Activated CD8-positive, alpha-beta memory T cell treated with anti-CD3 and anti-CD28 coated beads, Interleukin-2, amount 50 U/mL, for 4 hours (primary cell): ENCODE results near the gene DNAI1.

Experiments
- DNase-seq: peaks from one replicate; pipeline ENCODE4 v3.0.0-alpha.2; 2020

DNAI1 gene

GRCh38 chr9:34491596-34491995 lies 33.0 kb downstream of the DNAI1 start:
- DNase-seq: no peak

- no peak for DNase-seq
Measured at GRCh38 chr9:34492051-34492450, 33.4 kb downstream of the DNAI1 start.

GRCh38 chr9:34493972-34494535 lies 35.4 kb downstream of the DNAI1 start:
- no peak for DNase-seq

DNA sequence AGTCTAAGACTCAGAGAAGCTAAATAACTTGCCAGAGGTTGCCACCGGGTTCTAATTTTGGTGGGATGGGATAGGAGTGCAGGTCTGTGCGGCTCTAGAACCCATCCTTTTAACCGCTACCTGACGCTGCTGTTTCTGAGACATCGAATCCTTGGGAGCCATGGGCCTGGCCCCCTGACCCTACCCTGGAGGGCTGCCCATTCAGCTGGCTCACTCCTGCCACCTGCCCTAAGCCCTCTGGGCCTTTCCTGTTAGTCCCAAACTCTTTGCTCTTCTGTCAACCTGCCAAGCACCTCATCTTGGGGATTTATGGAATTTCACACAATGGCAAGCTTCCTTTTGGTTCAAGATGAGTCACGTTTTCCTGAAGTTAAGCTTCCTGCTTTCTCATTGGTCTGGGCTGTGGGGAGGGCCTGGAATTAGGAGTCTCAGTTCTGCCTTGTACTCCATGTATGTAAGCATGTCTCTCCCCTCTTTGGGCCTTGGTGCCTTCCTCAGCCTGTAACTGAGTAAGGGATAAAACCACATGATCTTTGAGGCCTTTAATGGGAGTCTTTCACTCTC lies 37.6 kb downstream of the DNAI1 start:
- no peak for DNase-seq

DNA sequence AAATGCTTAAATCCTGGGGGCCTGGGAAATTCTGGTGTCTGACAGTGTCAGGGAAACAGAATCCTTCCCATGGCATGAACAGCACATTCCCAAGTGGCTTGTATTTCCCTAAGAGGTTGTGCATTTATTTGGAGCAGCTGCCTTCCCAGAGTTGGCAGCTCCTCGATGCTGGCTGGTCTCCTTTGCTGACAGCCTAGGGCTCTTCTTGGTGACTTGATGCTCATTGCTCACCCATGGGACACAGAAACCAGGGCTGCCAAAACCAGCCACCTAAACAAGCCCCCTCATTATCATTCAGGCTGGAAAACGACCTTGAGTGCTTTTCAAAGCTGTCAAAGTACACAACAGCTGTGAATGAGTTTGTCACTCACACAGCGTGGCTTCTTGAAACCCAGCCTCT lies 39.9 kb downstream of the DNAI1 start:
- no peak for DNase-seq

DNA sequence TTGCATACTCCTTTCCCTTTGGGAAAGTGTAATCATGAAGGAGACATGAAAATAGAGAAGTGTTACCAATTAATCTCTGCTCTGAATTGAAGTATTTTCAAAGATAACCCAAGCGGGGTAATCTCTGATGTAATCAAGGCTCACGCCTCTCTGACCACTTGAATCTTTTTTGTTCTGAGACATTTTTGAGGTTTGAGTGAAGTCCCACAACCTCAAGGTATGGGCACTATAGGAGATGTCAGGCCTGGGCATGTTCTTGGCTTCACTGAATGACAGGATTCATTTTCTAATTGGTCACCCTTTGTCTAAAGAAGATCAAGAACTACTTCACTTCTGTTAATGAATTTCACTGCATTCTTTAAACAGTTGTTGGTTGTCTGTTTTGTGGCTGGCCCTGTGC lies 40.5 kb downstream of the DNAI1 start:
- no peak for DNase-seq

- peak; percentile 77 for DNase-seq
Measured at GRCh38 chr9:34500623-34501267, 42.1 kb downstream of the DNAI1 start.

DNA sequence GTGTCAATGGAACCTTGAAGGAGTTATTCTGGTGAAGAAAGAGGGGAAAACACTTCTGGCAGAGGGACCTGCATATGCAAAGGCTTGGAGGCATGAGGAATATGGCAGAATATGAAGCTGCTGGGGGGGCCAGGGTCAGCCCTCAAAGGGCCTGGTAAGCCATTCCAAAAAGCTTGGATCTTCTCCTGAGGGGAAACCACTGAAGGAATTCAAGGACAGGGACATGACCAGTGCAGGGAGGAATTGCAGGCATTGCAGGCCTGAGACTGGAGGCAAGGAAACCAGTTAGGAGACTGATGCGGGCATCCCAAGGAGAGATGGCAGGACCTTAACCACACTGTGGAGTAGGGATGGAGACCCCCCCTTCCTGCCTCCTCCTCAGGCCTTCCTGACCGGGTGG lies 42.8 kb downstream of the DNAI1 start:
- DNase-seq: no peak

DNA sequence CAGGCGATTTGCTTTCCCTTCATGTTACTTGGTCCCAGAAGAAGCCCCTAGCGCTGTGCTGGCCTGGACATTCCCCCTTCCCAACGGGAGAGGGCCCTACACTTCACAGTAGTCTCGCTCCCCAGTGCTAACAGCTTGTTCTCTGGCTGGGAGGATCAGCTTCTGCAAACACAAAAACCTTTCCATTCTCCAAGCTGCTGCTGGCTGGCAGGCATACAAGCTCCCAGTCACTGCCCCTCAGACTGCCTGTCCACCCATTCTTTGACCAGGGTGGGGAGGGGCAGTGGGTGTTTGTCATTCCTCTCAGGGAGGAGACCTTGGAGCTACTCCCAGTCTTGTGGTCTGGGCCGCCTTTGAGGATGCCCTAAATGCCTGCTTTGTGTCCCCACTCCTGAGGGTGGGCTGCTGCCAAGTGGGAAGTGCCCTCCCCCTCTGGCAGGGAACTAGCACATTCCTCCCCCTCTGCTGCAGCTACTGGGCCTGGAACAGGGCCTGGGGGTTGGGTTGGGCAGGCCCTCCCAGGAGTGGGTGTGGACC lies 43.4 kb downstream of the DNAI1 start:
- no peak for DNase-seq

- DNase-seq: no peak
Measured at GRCh38 chr9:34502471-34502870, 43.9 kb downstream of the DNAI1 start.

DNA sequence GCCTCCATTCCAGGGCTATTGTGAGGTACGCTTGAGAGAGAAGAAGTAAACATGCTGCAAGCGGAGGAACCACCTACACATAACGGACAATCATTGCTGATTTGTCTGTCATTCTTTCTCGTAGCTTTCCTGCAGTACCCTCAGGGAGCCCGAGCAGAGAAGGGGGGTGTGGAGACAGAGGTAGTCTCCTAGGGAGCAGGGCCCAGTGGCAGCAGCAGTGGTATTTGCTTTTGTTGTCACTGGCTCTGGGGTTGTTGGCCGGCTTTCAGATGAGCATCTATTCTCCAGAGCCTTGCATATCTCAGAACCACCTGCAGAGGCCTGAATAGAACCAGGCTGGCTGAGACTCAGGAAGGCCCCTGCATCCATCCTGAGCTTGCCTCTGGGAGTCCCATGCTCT lies 44.3 kb downstream of the DNAI1 start:
- no peak for DNase-seq

- no peak for DNase-seq
Measured at GRCh38 chr9:34503406-34503805, 44.8 kb downstream of the DNAI1 start.

DNA sequence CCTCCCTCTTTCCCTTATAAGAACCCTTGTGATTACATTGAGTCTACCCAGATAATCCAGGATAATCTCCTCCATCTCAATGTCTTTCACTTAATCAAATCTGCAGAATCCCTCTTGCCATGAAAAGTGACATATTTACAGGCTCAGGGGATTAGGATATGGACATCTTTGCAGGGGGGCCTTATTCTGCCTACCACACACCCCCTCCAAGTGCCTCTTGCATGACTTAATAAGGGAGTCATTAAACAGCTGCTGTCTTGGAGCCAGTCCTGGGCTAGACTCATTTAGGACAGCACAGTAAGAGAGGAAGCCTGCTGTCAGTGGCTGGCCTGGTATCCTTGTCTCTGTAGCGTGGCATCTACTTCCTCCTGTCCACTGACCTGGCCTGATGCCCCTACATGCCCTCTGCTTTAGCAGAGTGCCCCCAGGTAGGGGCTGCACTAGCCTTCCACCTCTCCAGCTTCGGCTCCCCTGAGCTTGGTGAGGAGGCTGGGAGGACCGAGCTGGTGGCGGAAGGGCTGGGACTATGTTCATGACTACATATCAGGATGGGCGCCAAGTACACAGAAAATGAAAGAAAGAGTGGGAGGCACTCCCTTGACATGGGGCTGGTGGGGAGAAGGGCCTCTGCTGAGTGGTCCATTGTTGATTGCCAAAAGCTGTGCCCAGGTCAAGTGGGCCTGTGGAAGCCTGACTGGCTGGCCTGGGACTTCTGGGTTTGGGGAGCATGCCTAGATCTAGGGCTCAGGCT lies 46.9 kb downstream of the DNAI1 start:
- DNase-seq: no peak

- DNase-seq: no peak
Measured at GRCh38 chr9:34506623-34507022, 48.0 kb downstream of the DNAI1 start.

- no peak for DNase-seq
Measured at GRCh38 chr9:34507556-34507955, 49.0 kb downstream of the DNAI1 start.

DNA sequence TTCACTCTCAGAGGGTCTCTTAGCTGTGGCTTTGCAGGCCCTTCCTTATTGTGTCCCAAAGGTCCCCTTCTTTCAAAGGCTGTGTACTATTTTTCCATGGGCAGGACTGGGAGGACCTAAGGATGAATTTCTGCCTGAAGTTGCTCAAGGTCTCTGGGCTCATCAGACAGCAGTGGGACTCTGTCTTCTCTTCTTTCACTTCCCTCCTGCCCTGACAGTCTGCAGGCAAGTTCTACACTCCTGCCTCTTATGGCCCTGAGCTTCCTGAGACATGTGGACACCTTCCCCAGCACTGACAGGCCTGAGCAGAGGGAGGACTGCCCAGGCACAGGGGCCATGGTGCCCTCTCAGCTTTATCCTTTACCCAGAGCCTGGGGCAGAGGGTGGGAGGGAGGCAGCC lies 49.4 kb downstream of the DNAI1 start:
- no peak for DNase-seq

DNA sequence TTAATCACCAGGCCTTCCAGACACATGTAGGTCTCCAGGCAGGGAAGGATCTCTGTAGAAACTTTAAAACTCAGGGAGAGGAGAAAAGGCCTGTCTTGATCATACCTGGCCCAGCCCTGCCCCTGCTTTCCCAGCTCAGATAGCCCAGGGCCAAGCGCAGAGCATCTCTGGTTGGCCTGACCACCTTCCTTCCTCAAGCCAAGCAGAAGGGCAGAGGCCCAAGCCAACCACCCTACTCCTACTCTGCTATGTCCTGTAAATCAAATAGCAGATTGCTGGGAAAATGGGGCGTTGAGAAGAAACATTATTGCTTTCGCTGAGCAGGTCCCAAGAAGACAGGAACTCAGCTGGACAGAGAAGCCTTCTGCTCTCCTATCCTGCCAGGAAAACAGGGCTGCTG lies 49.9 kb downstream of the DNAI1 start:
- DNase-seq: no peak

GRCh38 chr9:34508951-34509350 lies 50.3 kb downstream of the DNAI1 start:
- no peak for DNase-seq

GRCh38 chr9:34510497-34511468 lies 52.2 kb downstream of the DNAI1 start:
- no peak for DNase-seq

GRCh38 chr9:34512131-34513078 lies 53.8 kb downstream of the DNAI1 start:
- no peak for DNase-seq

DNA sequence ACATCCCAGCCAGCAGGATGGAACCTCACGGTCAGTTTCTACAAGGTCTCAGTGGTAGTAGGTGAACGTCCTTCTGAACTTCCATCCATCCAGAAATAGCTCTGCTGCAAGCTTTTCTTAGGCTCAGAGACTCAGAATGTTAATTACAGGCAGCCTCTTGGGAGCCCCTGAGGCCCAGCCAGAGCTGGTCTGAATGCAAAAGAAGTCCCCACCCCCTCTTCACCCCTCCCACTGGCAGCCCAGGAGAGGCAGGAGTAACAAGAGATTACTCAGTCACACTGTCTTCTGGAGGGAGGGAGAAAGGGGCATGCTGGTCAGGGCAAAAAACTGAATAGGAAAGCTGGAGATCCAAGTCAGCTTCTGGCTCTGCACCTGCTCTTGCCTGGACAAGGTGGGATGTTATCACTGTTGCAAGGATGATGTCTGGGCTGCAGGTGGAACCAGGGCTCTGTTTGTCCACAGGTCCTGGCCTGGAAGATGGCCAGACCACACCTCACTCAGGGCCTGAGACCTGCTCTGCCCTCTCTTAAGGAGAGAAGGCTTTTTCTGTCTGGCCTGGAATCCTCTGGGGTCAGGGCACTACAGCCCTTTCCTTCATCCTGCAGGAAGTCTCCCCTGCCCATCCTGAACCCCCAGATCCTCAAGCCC lies 55.1 kb downstream of the DNAI1 start:
- no peak for DNase-seq
